K562 (cell line): ENCODE data around the gene EIF1. TPM values are rescaled to one million over a fixed set of nuclear protein-coding genes. Genes with fewer than 3 reads are reported as not detected.

Source experiments
- CHAMP1 ChIP-seq: fragments of 450-650 bp; IDR thresholded peaks from 2 replicates; pipeline ENCODE4 v1.6.1; 2016; ENCODE audit warnings: mild to moderate bottlenecking
- HDAC1 ChIP-seq, 2 experiments: fragments of 450-650 bp; IDR thresholded peaks; 2 replicates each; pipeline ENCODE4 v1.6.1; 2016 to 2017; ENCODE audit warnings: inconsistent platforms in 1 of 2, mild to moderate bottlenecking in 1 of 2, moderate library complexity in 1 of 2
- ID3 ChIP-seq, 2 experiments: fragments of 250-450 bp in 1 of 2; fragments of 450-650 bp in 1 of 2; sonication (Bioruptor Pico) in 1 of 2; IDR thresholded peaks; 2 replicates each; pipeline versions ENCODE4 v1.6.1 to v1.8.0; 2016 to 2021; ENCODE audit warnings: mild to moderate bottlenecking in 2 of 2, moderate library complexity in 2 of 2, missing compliant biosample characterization in 1 of 2, missing genetic modification characterization in 1 of 2
- MGA ChIP-seq: fragments of 450-650 bp; IDR thresholded peaks from 2 replicates; pipeline ENCODE4 v1.6.1; 2016; ENCODE audit warnings: mild to moderate bottlenecking, moderate library complexity
- PCBP1 ChIP-seq: fragments of 200-400 bp; formaldehyde crosslinking; IDR thresholded peaks from 2 replicates; pipeline ENCODE4 v1.6.1; 2018; ENCODE audit warnings: mild to moderate bottlenecking, low read depth, low read length; ENCODE audit not compliant: poor library complexity, severe bottlenecking
- SNAPC5 ChIP-seq: fragments of 250-450 bp; sonication (Bioruptor Pico); IDR thresholded peaks from 2 replicates; pipeline ENCODE4 v1.8.0; 2021; ENCODE audit warnings: moderate library complexity, mild to moderate bottlenecking, inconsistent platforms
- ZNF639 ChIP-seq, 2 experiments: fragments of 200-800 bp in 1 of 2; sonication (Bioruptor generic) in 1 of 2; sonication (generic) in 1 of 2; formaldehyde crosslinking in 1 of 2; IDR thresholded peaks in 1 of 2; conservative IDR thresholded peaks in 1 of 2; 2 replicates each; pipeline versions ENCODE4 v1.5.0 to v1.6.1; 2016 to 2020; ENCODE audit warnings: missing compliant biosample characterization in 1 of 2, missing genetic modification characterization in 1 of 2, missing genetic modification reagents in 1 of 2
- ZNF780A ChIP-seq: fragments of 250-450 bp; sonication (Bioruptor Pico); IDR thresholded peaks from 2 replicates; pipeline ENCODE4 v1.5.0; 2021; ENCODE audit warnings: mild to moderate bottlenecking
- polyA plus RNA-seq, 8 experiments: library from polyadenylated mRNA; depleted of rRNA in 4 of 8; stranded (reverse) in 5 of 8; unstranded in 3 of 8; fragments of >200 nt; fragmentation: Nextera tagmentation in 2 of 8; fragmentation: Illumina TruSeq in 1 of 8; extraction: Ambion mirVana in 2 of 8; extraction: Trizol in 1 of 8; gene quantifications; 2 replicates each; pipeline versions ENCODE4 v1.2.1 to v1.2.3, GENCODE V29; 2011 to 2014; ENCODE audit warnings: inconsistent platforms in 1 of 8, missing spikeins in 1 of 8
- total RNA-seq, 7 experiments: library from RNA; depleted of rRNA in 6 of 7; stranded (reverse); fragments of >200 nt in 6 of 7; fragmentation: Illumina TruSeq in 2 of 7; extraction: Trizol in 2 of 7; gene quantifications; 2 replicates each; pipeline versions ENCODE4 v1.2.1 to v1.2.3, GENCODE V29; 2011 to 2021; ENCODE audit warnings: low replicate concordance in 1 of 7

Gene EIF1
- total and polyA plus RNA-seq, 9 of the 15 experiments (the other 6 are each of a cell fraction or from before 2014, with no cell fraction given) = 67.0 to 1,204 (median 320) TPM

GRCh38 chr17:41689497-41690299 is 1.0 kb downstream of the EIF1 start (continued):
- TF ChIP-seq MGA (no peak; the same call in 1 of the 2 replicates), ZNF780A (CRISPR knock-in tag) (no peak), CHAMP1 (0 out of 2 replicates have a peak, but pooled peaks have one; percentile 8), HDAC1 (IDR thresholded peaks at IDR 0.05) (peak in 1 of 2 experiments; percentile 81; a peak in 2 of 4 replicates), ID3 (CRISPR knock-in tag; IDR thresholded peaks at IDR 0.05) (no peak), ID3 (tag; IDR thresholded peaks at IDR 0.05) (no peak), SNAPC5 (CRISPR knock-in tag) (no peak), PCBP1 (no peak), ZNF639 (CRISPR knock-in tag; conservative IDR thresholded peaks at IDR 0.05 in 1 of 2, IDR thresholded peaks at IDR 0.05 in 1 of 2) (no peak)
